Smooth muscle cell (in vitro differentiated cells): ENCODE results near the gene CARD14. TPM values are rescaled to one million over a fixed set of nuclear protein-coding genes. Genes with fewer than 3 reads are reported as not detected.
"Not testable (repeated sequence)": the region's sequence is repeated elsewhere in the genome, so short reads cannot be mapped to it uniquely, and the experiment has no call there.

Experiments used
- DNase-seq: peaks from one replicate; lab custom pipeline; 2025; ENCODE audit not compliant: unreplicated experiment; lab: John Stamatoyannopoulos, UW
- H2AFZ ChIP-seq: fragments of 200-600 bp; sonication (generic); 2 replicates; pipeline ENCODE4 v1.6.0; 2016; ENCODE audit warnings: antibody characterized with exemption, low read depth, mild to moderate bottlenecking
- H3F3A ChIP-seq: fragments of 200-600 bp; sonication (generic); 2 replicates; pipeline ENCODE4 v1.6.0; 2017; ENCODE audit warnings: antibody characterized with exemption, low read depth
- H3K27ac ChIP-seq: fragments of 200-600 bp; sonication (generic); 2 replicates; pipeline ENCODE4 v1.5.1; 2016; ENCODE audit warnings: low read depth, mild to moderate bottlenecking
- H3K27me3 ChIP-seq: fragments of 200-600 bp; sonication (generic); 2 replicates; pipeline ENCODE4 v1.6.1; 2016; ENCODE audit warnings: low read depth, mild to moderate bottlenecking
- H3K36me3 ChIP-seq: fragments of 200-600 bp; sonication (generic); 2 replicates; pipeline ENCODE4 v1.5.1; 2016; ENCODE audit warnings: low read depth
- H3K4me1 ChIP-seq: fragments of 200-600 bp; sonication (generic); 2 replicates; pipeline ENCODE4 v1.5.1; 2016; ENCODE audit warnings: low read depth
- H3K4me2 ChIP-seq: fragments of 200-600 bp; sonication (generic); 2 replicates; pipeline ENCODE4 v1.6.0; 2016; ENCODE audit warnings: mild to moderate bottlenecking
- H3K4me3 ChIP-seq: fragments of 200-600 bp; sonication (generic); 2 replicates; pipeline ENCODE4 v1.5.1; 2016; ENCODE audit warnings: mild to moderate bottlenecking
- H3K79me2 ChIP-seq: fragments of 200-600 bp; sonication (generic); 2 replicates; pipeline ENCODE4 v1.6.0; 2016; ENCODE audit warnings: low read depth, mild to moderate bottlenecking
- H3K9ac ChIP-seq: fragments of 200-600 bp; sonication (generic); 2 replicates; pipeline ENCODE4 v1.6.0; 2016; ENCODE audit warnings: low read depth
- H3K9me3 ChIP-seq: fragments of 200-600 bp; sonication (generic); replicated peaks from 2 replicates; pipeline ENCODE4 v1.5.1; 2016; ENCODE audit warnings: low read depth
- H4K20me1 ChIP-seq: fragments of 200-600 bp; sonication (generic); 2 replicates; pipeline ENCODE4 v1.6.0; 2016; ENCODE audit warnings: low read depth
- CTCF ChIP-seq: fragments of 200-600 bp; sonication (generic); IDR thresholded peaks from 2 replicates; pipeline ENCODE4 v1.5.1; 2017; ENCODE audit warnings: borderline replicate concordance, mild to moderate bottlenecking, antibody characterized with exemption; ENCODE audit not compliant: insufficient read depth, poor library complexity, severe bottlenecking
- WGBS: methylation state at CpG from one replicate; pipeline ENCODE4 v1.1.7; 2016; ENCODE audit warnings: low lambda C conversion rate; 5-methylcytosine and 5-hydroxymethylcytosine counted together
- polyA plus RNA-seq: library from polyadenylated mRNA; unstranded; fragments of >200 nt; fragmentation: Nextera tagmentation; extraction: Ambion mirVana; gene quantifications from 2 replicates; pipeline ENCODE4 v1.2.1, GENCODE V29; 2016
- total RNA-seq: library from RNA; depleted of rRNA; stranded (reverse); fragments of >200 nt; gene quantifications from 2 replicates; pipeline ENCODE4 v1.2.3, GENCODE V29; 2014

Gene CARD14
- total and polyA plus RNA-seq, 2 experiments from 2014 or later, result 1.0 to 1.8 TPM

GRCh38 chr17:80153004-80153403 lies 16.8 kb upstream of the CARD14 start:
- H4K20me1 ChIP-seq, result no peaks in the 10 kb centered on the region
- no peak for DNase-seq
- no peak overlapping the region for H3K4me2 ChIP-seq
- no peak for TF ChIP-seq CTCF
- no peaks in the 10 kb centered on the region for H3K27me3 ChIP-seq
- peak overlapping the region; percentile 95 for H3K27ac ChIP-seq
- peaks cover 24% of the 10 kb centered on the region for H3F3A ChIP-seq
- no peak overlapping the region for H2AFZ ChIP-seq
- WGBS, result 95% methylated on average over 3 of the region's 3 CpGs
- H3K4me3 ChIP-seq, result no peak overlapping the region
- no peaks in the 10 kb centered on the region for H3K9me3 ChIP-seq
- H3K36me3 ChIP-seq, result no peaks in the 10 kb centered on the region
- peaks cover 3% of the 10 kb centered on the region for H3K4me1 ChIP-seq
- no peak overlapping the region for H3K9ac ChIP-seq
- peaks cover 6% of the 10 kb centered on the region for H3K79me2 ChIP-seq

GRCh38 chr17:80154166-80154565 lies 15.7 kb upstream of the CARD14 start:
- Histone ChIP-seq H3K9ac (no peak overlapping the region), H3K9me3 (no peaks in the 10 kb centered on the region), H3K79me2 (no peaks in the 10 kb centered on the region), H3K36me3 (no peaks in the 10 kb centered on the region), H3K4me2 (no peak overlapping the region), H3K4me1 (no peaks in the 10 kb centered on the region), H3K27me3 (no peaks in the 10 kb centered on the region), H3F3A (peaks cover 22% of the 10 kb centered on the region), H3K27ac (no peak overlapping the region), H2AFZ (no peak overlapping the region), H4K20me1 (no peaks in the 10 kb centered on the region), H3K4me3 (no peak overlapping the region)
- DNase-seq, result no peak
- TF ChIP-seq CTCF, result no peak
- WGBS, result 53% methylated on average over 5 of the region's 5 CpGs

- not testable (repeated sequence) for H3K4me3 ChIP-seq, H3K4me1 ChIP-seq, H3K9me3 ChIP-seq, H3K36me3 ChIP-seq, H3K9ac ChIP-seq, H3F3A ChIP-seq, H3K4me2 ChIP-seq, H3K79me2 ChIP-seq, H3K27ac ChIP-seq, DNase-seq, H2AFZ ChIP-seq, H3K27me3 ChIP-seq, H4K20me1 ChIP-seq
- WGBS, result 52% methylated on average over 2 of the region's 2 CpGs
Measured at GRCh38 chr17:80155600-80155999, 14.2 kb upstream of the CARD14 start.

- no peak overlapping the region for H2AFZ ChIP-seq
- WGBS, result 85% methylated on average over 2 of the region's 2 CpGs
- no peak for DNase-seq
Measured at GRCh38 chr17:80158846-80159245, 11.0 kb upstream of the CARD14 start.

More at GRCh38 chr17:80158846-80159245, 11.0 kb upstream of the CARD14 start:
- no peaks in the 10 kb centered on the region for H3K27me3 ChIP-seq
- H3K27ac ChIP-seq, result no peak overlapping the region
- H3K4me1 ChIP-seq, result no peaks in the 10 kb centered on the region
- H3K9ac ChIP-seq, result no peak overlapping the region
- no peak for TF ChIP-seq CTCF
- H4K20me1 ChIP-seq, result no peaks in the 10 kb centered on the region
- H3K4me2 ChIP-seq, result no peak overlapping the region
- H3F3A ChIP-seq, result no peaks in the 10 kb centered on the region
- H3K79me2 ChIP-seq, result no peaks in the 10 kb centered on the region
- H3K4me3 ChIP-seq, result no peak overlapping the region
- no peaks in the 10 kb centered on the region for H3K9me3 ChIP-seq
- H3K36me3 ChIP-seq, result no peaks in the 10 kb centered on the region
